HL-60/S4 treated with retinoic acid at 250 ng/mL for 4 days and 3 days (cell line): ENCODE results near the gene ZCRB1.

Experiments used
- in situ Hi-C: fragments of 300-500 bp; cut with MboI; formaldehyde crosslinking; loops from 2 replicates; pipeline ENCODE4 v1.7.0; 2022; ENCODE audit warnings: low sequenced_read_pairs

The ZCRB1 gene

DNA sequence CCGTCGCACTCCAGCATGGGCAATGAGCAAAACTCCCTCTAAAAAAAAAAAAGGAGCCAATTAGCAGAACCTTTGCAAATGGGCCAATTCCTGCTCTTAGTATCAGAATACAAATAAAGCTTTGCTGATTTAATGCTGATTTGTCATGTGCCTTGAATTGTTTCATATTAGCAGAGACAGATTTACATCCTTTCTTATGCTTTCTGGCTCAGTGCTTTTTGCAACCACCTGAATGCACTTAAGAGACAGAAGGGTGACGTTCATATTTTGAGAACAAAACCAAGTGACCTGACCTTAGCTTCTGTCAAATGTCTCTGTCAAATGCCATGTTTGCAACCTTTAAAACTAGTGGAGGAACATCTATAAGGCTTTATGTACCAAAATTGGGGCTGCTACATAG is 44.0 kb downstream of the ZCRB1 start:
- in situ Hi-C loops = no loop called here

DNA sequence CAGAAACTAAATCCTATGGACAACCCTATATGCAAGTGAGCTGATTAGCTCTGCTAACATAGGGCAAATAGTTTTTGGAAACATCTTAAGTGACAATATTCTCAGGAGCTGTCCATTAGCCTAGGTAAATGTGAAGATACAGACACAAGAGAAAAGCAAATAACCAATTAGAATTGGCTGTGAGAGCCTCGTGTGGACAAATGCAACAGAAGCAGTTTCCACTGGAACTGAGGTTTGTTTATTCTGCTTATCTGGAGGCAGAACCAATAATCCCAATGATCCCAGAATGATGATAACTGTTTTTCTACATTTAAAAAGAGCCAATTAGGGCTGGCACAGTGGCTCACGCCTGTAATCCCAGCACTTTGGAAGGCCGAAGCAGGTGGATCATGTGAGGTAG is 44.6 kb downstream of the ZCRB1 start:
- in situ Hi-C loops = no loop called here

DNA sequence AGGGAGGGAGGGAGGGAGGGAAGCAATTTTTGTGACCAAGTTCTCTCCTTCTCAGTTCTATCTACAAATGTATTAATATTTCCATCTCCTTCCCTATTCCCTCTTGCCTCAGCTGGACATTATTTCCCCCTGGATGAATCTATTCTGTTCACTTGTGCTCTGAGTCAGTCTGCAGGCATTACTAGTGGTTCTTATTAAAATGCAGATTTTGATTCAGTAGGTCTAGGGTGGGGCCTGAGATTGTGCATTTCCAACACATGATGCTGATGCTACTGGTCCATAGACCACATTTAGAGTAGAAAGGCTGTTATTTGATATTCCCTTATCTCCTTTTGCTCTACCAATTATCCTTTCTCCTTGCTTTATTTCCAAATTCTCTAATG is 47.8 kb downstream of the ZCRB1 start:
- in situ Hi-C loops = no loop called here

DNA sequence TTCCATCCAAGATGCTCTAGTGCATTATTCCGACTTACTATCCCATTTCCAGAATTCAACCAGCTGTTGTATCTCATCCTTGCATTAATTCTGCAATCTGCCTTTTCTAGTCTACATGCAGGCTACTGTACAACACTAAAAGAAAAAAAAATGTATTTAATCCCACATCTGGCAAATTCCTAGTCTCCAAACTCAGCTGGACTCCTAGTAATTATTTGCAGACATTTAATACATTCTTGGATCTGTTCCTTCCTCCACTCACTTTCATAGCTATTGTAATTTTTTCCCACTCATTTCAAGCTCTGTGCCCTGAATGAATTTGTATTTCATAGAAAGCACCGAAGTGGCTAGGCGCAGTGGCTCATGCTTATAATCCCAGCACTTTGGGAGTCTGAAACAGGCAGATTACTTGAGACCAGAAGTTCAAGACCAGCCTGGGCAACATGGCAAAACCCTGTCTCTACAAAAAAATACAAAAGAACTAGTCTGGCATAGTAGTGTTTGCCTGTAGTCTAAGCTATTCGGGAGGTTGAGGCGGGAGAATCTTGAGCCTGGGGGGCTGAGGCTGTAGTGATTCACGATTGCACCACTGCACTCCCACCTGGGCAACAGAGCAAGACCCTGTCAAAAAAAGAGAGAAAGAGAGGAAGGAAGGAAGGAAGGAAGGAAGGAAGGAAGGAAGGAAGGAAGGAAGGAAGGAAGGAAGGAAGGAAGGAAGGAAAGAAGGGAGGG is 48.3 kb downstream of the ZCRB1 start:
- in situ Hi-C loops = no loop called here

DNA sequence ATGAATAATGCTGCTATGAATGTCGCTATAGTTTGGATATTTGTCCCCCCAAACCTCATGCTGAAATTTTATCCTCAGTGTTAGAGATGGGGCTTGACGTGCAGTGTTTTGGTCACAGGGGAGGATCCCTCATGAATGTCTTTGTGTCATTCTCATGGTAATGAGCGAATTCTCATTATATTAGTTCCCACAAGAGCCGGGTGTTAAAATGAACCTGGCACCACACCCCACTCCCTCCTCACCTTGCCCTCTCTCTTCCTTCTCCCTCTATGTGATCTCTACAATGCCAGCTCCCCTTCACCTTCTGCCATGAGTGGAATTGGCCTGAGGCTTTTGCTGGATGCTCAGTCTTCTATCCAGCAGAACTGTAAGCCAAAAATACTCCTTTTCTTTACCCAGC is 50.4 kb downstream of the ZCRB1 start:
- in situ Hi-C loops = no loop called here

DNA sequence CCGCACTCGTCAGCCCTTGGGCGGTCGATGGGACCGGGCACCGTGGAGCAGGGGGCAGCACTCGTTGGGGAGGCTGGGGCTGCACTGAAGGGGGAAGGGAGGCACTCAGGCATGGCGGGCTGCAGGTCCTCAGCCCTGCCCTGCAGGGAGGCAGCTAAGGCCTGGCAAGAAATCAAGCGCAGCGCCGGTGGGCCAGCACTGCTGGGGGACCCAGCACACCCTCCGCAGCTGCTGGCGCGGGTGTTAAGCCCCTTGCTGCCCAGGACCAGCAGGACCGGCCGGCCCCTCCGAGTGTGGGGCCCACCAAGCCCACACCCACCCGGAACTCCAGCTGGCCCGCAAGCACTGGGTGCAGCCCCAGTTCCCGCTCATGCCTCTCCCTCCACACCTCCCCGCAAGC is 52.2 kb downstream of the ZCRB1 start:
- in situ Hi-C loops = no loop called here

DNA sequence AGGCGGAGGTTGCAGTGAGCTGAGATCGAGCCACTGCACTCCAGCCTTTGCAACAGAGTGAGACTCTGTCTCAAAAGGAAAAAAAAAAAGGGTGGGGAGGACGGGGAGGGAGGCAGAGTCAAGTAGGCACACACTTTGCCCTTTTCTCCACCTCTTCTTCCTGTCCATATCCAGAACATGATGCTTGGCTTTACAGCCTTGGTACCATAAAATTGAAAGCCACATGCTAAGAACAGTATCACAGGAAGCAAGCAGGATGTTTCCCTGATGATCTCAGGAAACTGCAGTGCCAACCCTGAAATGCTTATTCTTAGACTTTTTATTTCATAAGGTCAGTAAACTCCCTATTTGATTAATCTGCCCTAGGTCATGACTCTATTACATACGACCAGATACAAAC is 55.3 kb downstream of the ZCRB1 start:
- in situ Hi-C loops = no loop called here

DNA sequence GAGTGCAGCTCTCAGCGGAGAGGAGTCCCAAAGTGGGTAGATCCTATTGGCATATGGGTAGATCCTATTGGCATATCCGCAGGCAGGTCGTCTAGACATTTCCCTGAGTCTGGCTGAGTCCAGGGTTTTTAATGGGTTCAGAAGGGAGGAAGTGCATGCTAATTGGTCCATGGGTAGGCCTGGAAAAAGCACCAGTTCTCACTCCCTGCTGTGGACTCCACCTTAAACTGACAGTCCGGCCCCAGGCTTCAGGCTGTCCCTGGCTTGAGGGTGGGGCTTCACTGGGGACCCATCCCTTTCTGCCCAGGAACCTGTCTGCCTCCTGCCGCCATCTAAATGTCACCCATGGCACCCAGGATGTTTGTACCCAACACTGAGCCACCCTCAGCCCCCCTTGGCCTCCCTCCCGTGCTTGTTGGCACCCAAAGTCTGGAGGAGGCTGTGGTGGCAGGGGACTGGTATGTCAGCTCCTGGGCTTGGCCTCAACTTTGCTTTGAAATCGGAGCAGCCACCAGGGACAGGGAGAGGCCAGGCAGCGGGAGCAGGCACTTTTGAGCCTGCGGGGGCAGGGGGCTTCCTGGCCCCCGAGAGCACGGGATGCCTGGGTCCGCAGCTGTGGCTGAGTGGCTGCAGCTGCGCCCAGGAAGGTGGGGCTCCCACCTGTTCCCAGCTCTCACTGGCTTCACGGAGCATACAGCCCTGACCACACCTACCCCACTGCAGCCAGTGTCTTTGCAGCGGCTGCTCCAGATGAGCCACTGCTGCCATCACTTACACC is 58.3 kb downstream of the ZCRB1 start:
- in situ Hi-C loops = no loop called here

DNA sequence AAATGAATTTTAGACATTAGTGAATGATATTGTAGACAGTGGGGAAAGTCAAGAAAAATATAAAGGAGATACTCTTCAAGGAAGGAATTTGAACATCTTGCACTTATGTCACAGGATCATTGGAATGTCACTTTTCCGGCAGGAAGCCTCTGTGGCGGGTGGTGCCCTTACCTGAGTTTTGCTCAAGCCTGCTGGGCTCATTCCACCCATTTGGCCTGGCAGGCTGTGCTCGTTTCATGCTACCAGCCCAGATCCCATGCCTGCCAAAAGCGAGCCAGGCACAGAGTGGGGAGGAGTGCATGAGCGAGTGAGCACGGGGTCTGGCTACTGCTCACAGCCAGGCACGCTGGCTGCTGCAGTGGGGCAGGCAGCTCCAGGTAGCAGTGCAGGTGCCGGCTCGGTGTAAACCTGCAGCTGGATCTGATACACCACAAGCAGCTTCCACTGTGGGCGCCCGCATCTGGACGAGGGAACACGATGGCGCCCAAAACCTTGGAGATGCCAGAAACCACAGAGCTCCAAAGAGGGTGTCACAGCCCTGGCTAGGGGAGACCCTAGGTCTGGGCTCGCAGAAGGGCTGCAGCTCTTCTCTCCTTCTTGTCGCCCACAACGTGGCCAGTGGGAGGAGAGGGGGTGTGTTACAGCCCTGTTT is 59.2 kb downstream of the ZCRB1 start:
- in situ Hi-C loops = no loop called here

DNA sequence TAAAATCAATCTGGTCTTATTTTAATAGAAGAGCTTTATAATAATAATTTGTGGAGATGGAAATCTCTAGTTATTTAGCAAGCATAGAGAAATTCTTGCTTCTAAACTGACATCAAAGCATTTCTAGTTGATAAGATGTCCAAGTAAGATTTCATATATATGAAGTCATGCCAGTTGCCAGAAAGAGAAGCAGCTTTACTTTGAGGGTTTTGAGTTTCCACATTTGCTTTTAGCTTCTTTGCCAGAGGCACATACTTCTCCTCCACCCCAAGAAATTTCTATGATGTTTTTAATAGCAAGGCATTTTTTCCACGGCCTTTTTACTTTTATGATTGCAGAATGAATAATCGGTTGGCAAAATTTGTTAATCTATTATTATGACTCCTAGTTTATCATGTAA is 63.6 kb downstream of the ZCRB1 start:
- in situ Hi-C loops = no loop called here
